B cell (primary cell): ENCODE data around the gene DOC2B. TPM values are rescaled to one million over a fixed set of nuclear protein-coding genes. Genes with fewer than 3 reads are reported as not detected.
"Not testable (repeated sequence)": the region's sequence is repeated elsewhere in the genome, so short reads cannot be mapped to it uniquely, and the experiment has no call there.

ENCODE experiments used
- ATAC-seq: fragments of 200-7000 bp; cut with Tn5 transposase; one replicate; pipeline ENCODE4 v1.10.0; 2021; ENCODE audit warnings: low read depth, mild to moderate bottlenecking, moderate number of reproducible peaks, moderate library complexity
- CTCF ChIA-PET: fragments of 350-600 bp; sonication (Branson Sonifier 250); formaldehyde crosslinking; loops from one replicate; lab custom pipeline; 2021; ENCODE audit warnings: antibody characterized with exemption, inconsistent platforms; lab: Charles Lee
- POLR2A ChIA-PET: fragments of 350-600 bp; sonication (Branson Sonifier 250); formaldehyde crosslinking; loops from one replicate; lab custom pipeline; 2021; ENCODE audit warnings: antibody characterized with exemption; lab: Charles Lee
- DNase-seq: peaks from one replicate; pipeline ENCODE4 v3.0.0; 2013
- H2AFZ ChIP-seq: 2 replicates; pipeline ENCODE4 v1.6.1; 2012; ENCODE audit warnings: mild to moderate bottlenecking, low read depth, low read length; ENCODE audit not compliant: insufficient read depth, poor library complexity, severe bottlenecking
- H3K27ac ChIP-seq, 2 donors: 1 replicate in 1 of 2; 2 replicates in 1 of 2; pipeline ENCODE4 v1.5.1; 2012 to 2013; ENCODE audit warnings: low read length in 2 of 2, mild to moderate bottlenecking in 2 of 2, moderate library complexity in 1 of 2
- H3K27me3 ChIP-seq, 4 experiments: fragments of 200-600 bp in 1 of 4; sonication (generic) in 1 of 4; replicated peaks in 1 of 4; 1 replicate in 2 of 4; 2 replicates in 2 of 4; pipeline versions ENCODE4 v1.6.1 to v1.7.0; 2013 to 2016; ENCODE audit warnings: low read length in 3 of 4, mild to moderate bottlenecking in 2 of 4, mixed read lengths in 1 of 4, moderate library complexity in 1 of 4; ENCODE audit not compliant: insufficient read depth in 4 of 4, control insufficient read depth in 3 of 4; ENCODE audit errors: control extremely low read depth in 1 of 4
- H3K36me3 ChIP-seq, 2 experiments: replicated peaks in 1 of 2; 1 replicate in 1 of 2; 2 replicates in 1 of 2; pipeline versions ENCODE4 v1.6.1 to v1.7.1; 2013; ENCODE audit warnings: low read length in 1 of 2; ENCODE audit not compliant: insufficient read depth in 2 of 2, control insufficient read depth in 1 of 2; ENCODE audit errors: control extremely low read depth in 1 of 2, extremely low read depth in 1 of 2
- H3K4me1 ChIP-seq, 2 donors: fragments of 200-600 bp in 1 of 2; sonication (generic) in 1 of 2; 1 replicate in 1 of 2; 2 replicates in 1 of 2; pipeline versions ENCODE4 v1.5.1 to v1.6.1; 2013 to 2017; ENCODE audit warnings: low read length in 2 of 2; ENCODE audit not compliant: control insufficient read depth in 2 of 2, insufficient read depth in 2 of 2
- H3K4me2 ChIP-seq: replicated peaks from 2 replicates; pipeline ENCODE3; 2012; ENCODE audit warnings: mild to moderate bottlenecking, low read depth, low read length; ENCODE audit not compliant: poor library complexity, severe bottlenecking
- H3K4me3 ChIP-seq, 5 experiments: fragments of 200-600 bp in 1 of 5; sonication (generic) in 1 of 5; 1 replicate in 3 of 5; 2 replicates in 2 of 5; pipeline versions ENCODE4 v1.5.1 to v1.7.0; 2011 to 2016; ENCODE audit warnings: low read length in 4 of 5, mild to moderate bottlenecking in 4 of 5, low read depth in 2 of 5, control low read depth in 1 of 5, moderate library complexity in 1 of 5; ENCODE audit not compliant: insufficient read depth in 1 of 5; ENCODE audit errors: control extremely low read depth in 1 of 5, extremely low read depth in 1 of 5
- H3K79me2 ChIP-seq: fragments of 200-600 bp; sonication (generic); one replicate; pipeline ENCODE4 v1.6.0; 2016; ENCODE audit warnings: low read length; ENCODE audit not compliant: control insufficient read depth, insufficient read depth
- H3K9ac ChIP-seq: fragments of 200-600 bp; sonication (generic); 2 replicates; pipeline ENCODE4 v1.6.1; 2017; ENCODE audit warnings: mild to moderate bottlenecking, low read length, moderate library complexity
- H3K9me3 ChIP-seq, 3 donors: one replicate each; pipeline versions ENCODE4 v1.6.1 to v1.7.1; 2013; ENCODE audit warnings: low read length in 2 of 3; ENCODE audit not compliant: control insufficient read depth in 2 of 3, insufficient read depth in 1 of 3; ENCODE audit errors: control extremely low read depth in 1 of 3
- H4K20me1 ChIP-seq: 2 replicates; pipeline ENCODE4 v1.6.0; 2012; ENCODE audit warnings: mild to moderate bottlenecking, low read length; ENCODE audit not compliant: insufficient read depth, control insufficient read depth, poor library complexity, severe bottlenecking
- H3K27ac Mint-ChIP-seq: one replicate; pipeline ENCODE4 v1.8.0; 2021; ENCODE audit warnings: mixed read lengths
- H3K27me3 Mint-ChIP-seq: one replicate; pipeline ENCODE4 v1.8.0; 2021; ENCODE audit warnings: mixed read lengths
- H3K4me1 Mint-ChIP-seq: one replicate; pipeline ENCODE4 v1.8.0; 2021; ENCODE audit warnings: mixed read lengths
- H3K4me3 Mint-ChIP-seq: one replicate; pipeline ENCODE4 v1.8.0; 2021; ENCODE audit warnings: mixed read lengths
- H3K9me3 Mint-ChIP-seq: one replicate; pipeline ENCODE4 v1.8.0; 2022; ENCODE audit warnings: mixed read lengths; ENCODE audit not compliant: insufficient read depth
- WGBS: methylation state at CpG from one replicate; pipeline ENCODE4 v1.1.5; 2013; ENCODE audit warnings: missing lambda C conversion rate; ENCODE audit not compliant: insufficient coverage; 5-methylcytosine and 5-hydroxymethylcytosine counted together
- intact Hi-C: fragments of 100-400 bp; cut with micrococcal nuclease; formaldehyde crosslinking; loops from one replicate; pipeline ENCODE4 v1.10.0; 2022
- polyA plus RNA-seq: library from polyadenylated mRNA; depleted of rRNA; stranded (reverse); fragments of >200 nt; gene quantifications from 2 replicates; pipeline ENCODE4 v1.2.3, GENCODE V29; 2012
- total RNA-seq, 2 donors: library from RNA; stranded (reverse); fragments of 120-200 nt in 1 of 2; gene quantifications; 1 replicate in 1 of 2; 2 replicates in 1 of 2; pipeline versions ENCODE4 v1.2.3 to v1.2.4, GENCODE V29; 2013 to 2022
- TF ChIP-seq, protein P1 (sequence below): fragments of 200-600 bp; IDR thresholded peaks from one replicate; pipeline ENCODE4 v1.8.0; 2022; ENCODE audit warnings: antibody characterized with exemption, mild to moderate bottlenecking

The DOC2B gene
- total and polyA plus RNA-seq, 2 donors (not counting 1 experiment from before 2014, with no cell fraction given), result not detected

DNA sequence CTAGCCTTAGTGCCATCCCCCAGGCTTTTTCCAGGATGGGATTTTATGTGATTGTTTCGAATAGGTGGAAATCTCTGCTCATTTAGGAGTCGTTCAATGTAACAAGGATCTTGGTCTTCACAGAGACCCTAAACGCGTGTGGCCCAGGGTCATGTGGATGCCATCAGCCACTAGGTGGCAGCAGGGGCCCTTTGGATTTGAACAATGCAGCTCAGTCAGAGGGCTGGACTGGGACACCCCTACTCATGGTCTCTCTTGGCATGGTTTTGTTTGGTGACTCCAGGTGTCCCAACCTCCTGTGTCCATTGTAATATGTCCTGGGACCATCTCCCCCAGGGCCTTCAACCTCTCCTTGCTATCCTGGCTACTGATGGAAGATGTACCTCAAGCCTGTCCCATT, 44.9 kb downstream of the DOC2B start:
- DNase-seq, POLR2A ChIA-PET, H3K4me1 Mint-ChIP-seq, H3K4me3 Mint-ChIP-seq, intact Hi-C loops, H3K4me1 ChIP-seq, H3K27me3 Mint-ChIP-seq, CTCF ChIA-PET, H4K20me1 ChIP-seq, H3K27me3 ChIP-seq, H3K9me3 ChIP-seq, H3K4me3 ChIP-seq, H3K9me3 Mint-ChIP-seq, H3K9ac ChIP-seq, H3K27ac ChIP-seq, H3K4me2 ChIP-seq, H2AFZ ChIP-seq, H3K36me3 ChIP-seq, H3K79me2 ChIP-seq: not testable (repeated sequence)
- WGBS, result no CpG with 5 or more reads among the region's 4 CpGs
- ATAC-seq, result peak; percentile 93
- TF ChIP-seq, protein P1, sequence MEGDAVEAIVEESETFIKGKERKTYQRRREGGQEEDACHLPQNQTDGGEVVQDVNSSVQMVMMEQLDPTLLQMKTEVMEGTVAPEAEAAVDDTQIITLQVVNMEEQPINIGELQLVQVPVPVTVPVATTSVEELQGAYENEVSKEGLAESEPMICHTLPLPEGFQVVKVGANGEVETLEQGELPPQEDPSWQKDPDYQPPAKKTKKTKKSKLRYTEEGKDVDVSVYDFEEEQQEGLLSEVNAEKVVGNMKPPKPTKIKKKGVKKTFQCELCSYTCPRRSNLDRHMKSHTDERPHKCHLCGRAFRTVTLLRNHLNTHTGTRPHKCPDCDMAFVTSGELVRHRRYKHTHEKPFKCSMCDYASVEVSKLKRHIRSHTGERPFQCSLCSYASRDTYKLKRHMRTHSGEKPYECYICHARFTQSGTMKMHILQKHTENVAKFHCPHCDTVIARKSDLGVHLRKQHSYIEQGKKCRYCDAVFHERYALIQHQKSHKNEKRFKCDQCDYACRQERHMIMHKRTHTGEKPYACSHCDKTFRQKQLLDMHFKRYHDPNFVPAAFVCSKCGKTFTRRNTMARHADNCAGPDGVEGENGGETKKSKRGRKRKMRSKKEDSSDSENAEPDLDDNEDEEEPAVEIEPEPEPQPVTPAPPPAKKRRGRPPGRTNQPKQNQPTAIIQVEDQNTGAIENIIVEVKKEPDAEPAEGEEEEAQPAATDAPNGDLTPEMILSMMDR, result peak; percentile 57
- peak overlapping the region; percentile 50 for H3K27ac Mint-ChIP-seq

DNA sequence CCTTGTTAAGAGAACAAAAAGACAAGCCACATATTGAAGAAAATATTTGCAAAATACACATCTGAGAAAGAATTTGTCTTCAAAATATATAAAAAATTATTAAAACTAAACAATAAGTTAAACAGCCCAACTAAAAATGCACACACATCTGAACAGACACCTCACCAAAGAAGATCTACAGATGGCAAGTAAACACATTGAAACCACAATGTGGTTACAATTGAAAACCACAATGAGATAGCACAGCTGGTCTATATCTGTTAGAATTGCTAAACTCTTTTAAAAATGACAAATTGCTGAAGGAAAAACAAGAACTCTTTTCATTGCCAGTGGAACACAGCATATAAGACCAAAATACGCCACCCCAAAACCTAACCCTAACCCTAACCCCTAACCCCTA, 45.6 kb downstream of the DOC2B start:
- WGBS, result no CpG with 5 or more reads among the region's 1 CpG
- H3K36me3 ChIP-seq, H3K27ac ChIP-seq, H3K27me3 Mint-ChIP-seq, H4K20me1 ChIP-seq, DNase-seq, H3K9me3 ChIP-seq, H3K79me2 ChIP-seq, intact Hi-C loops, CTCF ChIA-PET, POLR2A ChIA-PET, H3K9ac ChIP-seq, H3K27ac Mint-ChIP-seq, H2AFZ ChIP-seq, H3K4me3 ChIP-seq, H3K9me3 Mint-ChIP-seq, H3K4me1 Mint-ChIP-seq, H3K27me3 ChIP-seq, ATAC-seq, H3K4me2 ChIP-seq, H3K4me1 ChIP-seq, H3K4me3 Mint-ChIP-seq: not testable (repeated sequence)

DNA sequence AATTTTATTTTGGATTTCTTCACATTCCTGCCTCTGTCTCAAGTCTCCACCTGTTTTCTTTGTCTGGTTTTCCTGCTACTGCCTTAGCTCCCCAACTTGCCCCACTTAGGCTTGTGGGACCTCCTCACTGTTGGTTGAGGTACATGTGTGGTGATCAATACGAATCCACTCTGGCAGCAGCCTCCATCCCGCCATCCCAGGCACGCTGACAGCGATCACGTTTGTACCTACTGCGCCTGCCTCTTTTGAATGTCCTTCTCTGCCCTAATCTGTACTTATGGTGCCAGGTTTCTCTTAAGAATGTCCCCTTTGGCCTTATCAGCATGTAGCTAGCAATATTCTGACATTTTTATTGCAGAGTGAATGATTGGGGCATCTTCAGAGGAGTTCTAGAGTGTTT, 46.4 kb downstream of the DOC2B start:
- WGBS, result no CpG with 5 or more reads among the region's 6 CpGs
- H3K27me3 ChIP-seq, H3K4me3 ChIP-seq, H3K9me3 ChIP-seq, H3K79me2 ChIP-seq, POLR2A ChIA-PET, intact Hi-C loops, H3K4me2 ChIP-seq, H4K20me1 ChIP-seq, DNase-seq, H2AFZ ChIP-seq, H3K27me3 Mint-ChIP-seq, H3K27ac Mint-ChIP-seq, H3K4me3 Mint-ChIP-seq, CTCF ChIA-PET, H3K9me3 Mint-ChIP-seq, H3K4me1 ChIP-seq, H3K27ac ChIP-seq, H3K9ac ChIP-seq, H3K4me1 Mint-ChIP-seq, H3K36me3 ChIP-seq, ATAC-seq: not testable (repeated sequence)
